GM18907 (cell line): Measurements from ENCODE around the gene SETD3.

Experiments
- ATAC-seq: cut with Tn5 transposase; IDR thresholded peaks from one replicate; pipeline ENCODE4 v1.9.1; 2021; ENCODE audit warnings: mild to moderate bottlenecking, moderate library complexity; ENCODE audit not compliant: unreplicated experiment

Gene SETD3

GRCh38 chr14:99426265-99426664, 54.4 kb downstream of the SETD3 start:
- ATAC-seq: no peak

DNA sequence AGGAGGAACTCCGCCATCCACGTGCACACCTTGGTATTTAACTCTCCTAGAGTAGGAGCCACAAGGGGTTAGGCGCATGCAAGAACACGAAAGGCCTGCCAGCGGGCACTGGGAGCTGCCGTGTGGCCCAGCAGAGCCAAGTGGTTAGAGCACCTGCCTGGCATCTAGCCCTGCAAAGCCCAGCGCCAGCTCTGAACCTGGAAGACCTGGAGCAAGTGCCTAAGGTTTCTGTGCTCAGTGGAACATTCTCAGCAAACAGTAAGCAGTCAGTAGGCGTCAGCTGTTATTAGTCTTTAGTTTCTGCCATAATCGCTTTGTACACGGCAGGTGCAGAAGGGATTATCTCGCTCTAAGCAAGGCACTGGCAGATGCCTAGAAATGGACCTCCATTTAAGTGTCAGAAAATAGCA, 55.4 kb downstream of the SETD3 start:
- ATAC-seq: no peak

DNA sequence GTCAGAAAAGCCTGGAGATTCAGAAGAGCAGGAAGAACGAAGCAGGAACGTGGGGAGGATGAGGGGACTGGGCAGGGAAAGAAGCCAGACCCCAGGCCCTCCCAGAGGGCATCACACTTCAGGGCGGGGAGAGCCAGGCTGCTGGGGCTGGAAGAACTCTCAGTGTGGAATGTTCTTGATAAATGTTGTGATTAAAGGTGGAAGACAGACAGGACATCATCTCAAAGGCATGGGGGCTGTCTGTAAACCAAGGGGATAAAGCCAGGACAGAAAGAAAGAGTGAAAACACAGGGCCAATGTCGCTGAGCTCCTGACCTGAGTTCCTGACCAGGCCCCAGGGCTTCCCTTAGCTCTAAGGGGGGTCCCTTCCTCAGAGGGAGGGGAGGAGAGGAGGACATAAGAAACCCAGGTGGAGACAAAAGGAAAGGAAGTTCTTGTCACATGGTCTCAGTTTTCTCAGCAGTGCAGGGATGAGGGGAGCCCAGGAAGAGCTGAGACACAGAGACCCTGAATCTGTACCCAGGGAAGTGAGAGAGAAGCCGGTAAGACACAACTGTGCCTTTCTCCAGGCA, 56.3 kb downstream of the SETD3 start:
- no peak for ATAC-seq

- no peak for ATAC-seq
Observed at GRCh38 chr14:99423434-99423833, 57.2 kb downstream of the SETD3 start.

GRCh38 chr14:99422228-99423010, 58.2 kb downstream of the SETD3 start:
- no peak for ATAC-seq

GRCh38 chr14:99420711-99421110, 59.9 kb downstream of the SETD3 start:
- no peak for ATAC-seq

DNA sequence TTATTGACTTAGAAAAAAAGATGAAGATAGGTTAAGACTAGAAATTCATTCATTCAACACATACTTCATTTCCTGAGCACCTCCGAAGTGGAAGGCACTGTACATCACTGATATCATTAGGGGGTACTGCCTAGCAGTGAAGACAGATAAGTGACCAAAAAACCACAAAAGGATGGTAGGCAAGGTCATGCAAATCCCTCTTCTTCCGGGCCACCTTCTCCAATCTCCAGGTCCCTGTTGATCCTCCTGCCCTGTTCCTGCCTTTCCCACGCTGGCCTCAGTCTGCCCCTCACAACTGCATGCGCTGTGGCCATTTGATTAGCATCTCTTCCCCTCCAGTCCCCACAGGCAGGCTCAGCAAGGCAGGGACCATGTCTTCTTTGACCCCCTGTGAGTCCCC, 60.8 kb downstream of the SETD3 start:
- ATAC-seq: no peak

DNA sequence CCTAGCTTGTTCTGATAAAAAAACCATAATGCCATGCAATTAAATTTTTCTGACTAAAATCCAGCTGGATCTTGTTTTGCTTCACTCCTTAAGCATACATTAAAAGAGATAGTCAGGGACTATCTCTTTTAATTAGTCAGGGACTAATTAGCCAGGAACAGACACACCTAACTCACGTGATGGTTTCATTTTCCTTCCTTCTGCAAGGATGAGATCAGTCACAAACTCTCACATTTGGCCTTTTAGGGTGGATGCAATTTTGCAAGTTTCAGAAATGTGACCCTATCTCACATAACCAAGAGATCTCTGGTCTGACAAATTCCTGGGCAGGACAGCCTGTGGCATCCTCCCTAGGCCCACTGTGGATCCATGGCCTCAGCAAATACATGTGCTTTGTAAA, 62.4 kb downstream of the SETD3 start:
- ATAC-seq: no peak

DNA sequence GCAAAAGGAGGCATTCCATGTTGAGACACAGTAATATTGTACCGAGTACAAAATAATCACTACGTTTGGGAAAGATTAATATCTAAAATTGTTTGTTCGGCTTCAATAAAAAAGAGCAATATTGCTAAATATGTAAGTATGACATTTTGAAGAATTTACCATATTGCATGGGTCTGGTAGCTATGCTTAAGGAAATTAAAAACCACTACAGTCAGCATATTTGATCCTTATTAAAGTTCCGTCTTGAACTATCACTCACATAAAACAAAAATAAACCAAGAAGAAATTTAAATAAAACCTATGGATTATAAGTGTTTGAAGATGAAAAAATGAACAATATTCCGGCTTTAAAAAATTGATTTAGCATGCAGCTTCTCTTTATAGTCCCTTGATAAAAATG, 63.8 kb downstream of the SETD3 start:
- no peak for ATAC-seq

GRCh38 chr14:99415496-99416281, 65.0 kb downstream of the SETD3 start:
- peak; percentile 91 for ATAC-seq

DNA sequence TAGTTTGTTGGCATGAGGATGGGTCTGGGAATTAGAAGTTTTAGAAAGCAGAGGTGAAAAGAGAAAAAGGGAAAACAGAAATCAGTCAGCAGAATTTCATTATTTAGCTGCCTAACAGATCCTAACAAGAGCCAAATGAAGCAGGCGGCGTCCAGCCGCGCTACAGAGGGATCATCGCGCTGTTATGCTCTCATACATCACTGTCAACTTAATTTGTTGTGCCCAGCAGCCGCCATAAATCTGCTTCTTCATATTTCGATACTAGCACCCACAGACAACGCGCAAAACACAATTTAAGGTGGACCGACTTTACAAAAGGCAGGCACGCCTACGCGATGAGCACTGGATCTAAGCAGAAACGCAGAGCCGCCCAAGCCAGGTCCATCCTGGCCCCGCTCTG, 66.7 kb downstream of the SETD3 start:
- ATAC-seq: no peak

DNA sequence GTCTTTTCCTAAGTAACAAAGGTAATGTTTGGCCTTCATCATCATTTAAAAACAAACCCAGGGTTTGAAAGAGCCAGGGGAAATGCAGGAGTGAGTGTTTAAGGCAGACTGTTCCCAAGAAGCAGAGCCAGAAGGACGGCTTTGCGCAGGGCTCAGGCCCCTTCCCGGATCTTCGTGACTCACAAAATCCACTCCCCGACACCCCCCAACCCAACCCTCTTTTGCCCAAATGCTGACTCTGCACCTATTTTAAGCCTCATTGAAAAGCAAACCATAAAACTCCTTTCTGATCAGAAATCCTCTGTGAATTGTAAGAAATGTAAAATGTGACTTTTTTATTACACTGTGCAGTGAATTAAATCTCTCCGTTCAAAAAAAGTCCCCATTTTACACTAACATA, 67.5 kb downstream of the SETD3 start:
- no peak for ATAC-seq

- no peak for ATAC-seq
Observed at GRCh38 chr14:99412117-99413061, 68.3 kb downstream of the SETD3 start.

GRCh38 chr14:99410019-99410418, 70.6 kb downstream of the SETD3 start:
- no peak for ATAC-seq

GRCh38 chr14:99408971-99409289, 71.7 kb downstream of the SETD3 start:
- ATAC-seq: no peak

GRCh38 chr14:99408286-99408970, 72.2 kb downstream of the SETD3 start:
- ATAC-seq: no peak

- ATAC-seq: no peak
Observed at GRCh38 chr14:99407416-99407815, 73.2 kb downstream of the SETD3 start.

GRCh38 chr14:99402950-99403349, 77.7 kb downstream of the SETD3 start:
- ATAC-seq: no peak

DNA sequence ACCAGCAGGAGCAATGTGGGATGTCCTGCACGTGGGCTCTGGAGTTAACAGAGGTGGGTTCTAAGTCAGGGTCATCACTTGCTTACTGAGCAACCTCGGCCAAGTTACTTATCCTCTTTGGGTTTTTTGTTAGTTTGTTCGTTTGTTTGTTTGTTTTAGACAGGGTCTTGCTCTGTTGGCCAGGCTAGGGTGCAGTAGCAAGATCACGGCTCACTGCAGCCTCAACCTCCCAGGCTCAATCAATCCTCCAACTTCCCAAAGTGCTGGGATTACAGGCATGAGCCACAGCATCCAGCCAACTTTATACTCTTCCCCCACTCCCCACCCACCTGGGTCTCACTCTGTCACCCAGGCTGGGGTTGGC, 78.4 kb downstream of the SETD3 start:
- no peak for ATAC-seq

DNA sequence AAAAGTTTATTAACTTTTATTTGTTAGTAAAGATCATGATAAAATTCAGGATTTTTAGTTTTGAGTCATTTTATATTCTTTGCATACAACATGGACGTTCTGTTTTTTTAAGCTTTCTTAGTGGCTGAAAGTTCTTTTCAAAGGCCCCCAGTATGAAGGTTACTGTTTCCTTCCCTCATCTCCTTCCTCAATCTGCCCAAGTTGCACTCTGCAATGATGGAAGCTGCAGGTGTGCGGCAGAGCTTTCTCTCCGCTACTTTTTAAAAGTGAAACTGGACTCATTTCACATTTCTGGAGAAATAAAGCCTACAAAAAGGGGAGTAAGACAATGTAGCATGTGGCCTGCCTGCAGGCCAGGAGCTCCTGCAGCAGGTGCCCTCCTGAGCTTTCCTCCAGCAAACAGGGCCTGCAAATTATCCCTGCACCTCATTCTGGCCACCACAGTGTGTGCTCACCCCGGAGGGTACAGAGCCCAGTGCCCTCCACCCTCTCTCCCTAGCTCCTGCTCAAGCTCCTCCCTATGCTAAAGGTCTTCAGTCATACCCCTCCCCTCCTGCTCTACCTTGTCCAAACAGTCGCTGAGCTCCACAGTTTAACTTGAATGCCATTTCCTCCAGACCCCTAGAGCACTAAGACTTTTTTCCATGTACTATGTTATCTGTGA, 78.9 kb downstream of the SETD3 start:
- ATAC-seq: no peak
